GM19397 (cell line): Measurements from ENCODE around the gene ID4.
"Not testable (repeated sequence)": the region's sequence is repeated elsewhere in the genome, so short reads cannot be mapped to it uniquely, and the experiment has no call there.

ENCODE experiments used
- ATAC-seq: cut with Tn5 transposase; IDR thresholded peaks from one replicate; pipeline ENCODE4 v1.9.1; 2021; ENCODE audit warnings: mild to moderate bottlenecking, moderate library complexity; ENCODE audit not compliant: unreplicated experiment

Gene ID4

DNA sequence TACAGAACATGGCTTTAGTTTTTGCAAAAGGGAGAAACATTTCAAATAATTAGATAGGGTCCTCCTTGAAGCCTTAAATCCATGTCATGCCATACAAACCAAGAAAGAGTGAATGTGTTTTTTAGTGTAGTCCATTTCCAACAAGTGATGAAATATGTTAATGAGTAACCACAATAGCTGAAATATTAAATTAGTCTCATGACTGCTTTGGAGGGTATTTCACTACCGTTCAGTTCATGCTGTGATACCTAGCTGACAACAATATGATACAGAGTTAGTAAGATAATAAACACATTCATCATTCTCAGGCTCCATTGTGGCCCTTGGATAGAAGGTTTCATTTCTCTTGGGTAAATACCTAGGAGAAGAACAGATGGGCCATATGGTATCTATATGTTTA lies 5.8 kb upstream of the ID4 start:
- no peak for ATAC-seq

DNA sequence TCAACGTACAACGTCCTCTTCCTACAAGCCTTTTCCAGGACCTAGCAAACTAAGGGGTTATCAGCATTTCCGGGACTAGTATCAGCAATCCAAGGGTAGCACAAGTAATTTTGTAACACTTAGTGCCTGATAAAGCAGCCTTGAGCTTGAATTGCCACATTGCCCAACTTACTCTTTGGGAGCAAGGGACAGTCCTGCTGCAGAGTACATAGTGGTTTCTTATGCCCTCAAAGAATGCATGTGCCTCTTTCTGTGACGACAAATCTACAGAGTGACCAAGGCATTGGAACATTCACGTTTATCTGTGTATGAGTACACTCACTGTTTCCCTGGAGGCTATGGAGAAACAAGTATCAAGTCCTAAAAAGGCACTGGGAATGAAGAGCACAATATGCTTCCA lies 3.2 kb upstream of the ID4 start:
- ATAC-seq, result no peak

DNA sequence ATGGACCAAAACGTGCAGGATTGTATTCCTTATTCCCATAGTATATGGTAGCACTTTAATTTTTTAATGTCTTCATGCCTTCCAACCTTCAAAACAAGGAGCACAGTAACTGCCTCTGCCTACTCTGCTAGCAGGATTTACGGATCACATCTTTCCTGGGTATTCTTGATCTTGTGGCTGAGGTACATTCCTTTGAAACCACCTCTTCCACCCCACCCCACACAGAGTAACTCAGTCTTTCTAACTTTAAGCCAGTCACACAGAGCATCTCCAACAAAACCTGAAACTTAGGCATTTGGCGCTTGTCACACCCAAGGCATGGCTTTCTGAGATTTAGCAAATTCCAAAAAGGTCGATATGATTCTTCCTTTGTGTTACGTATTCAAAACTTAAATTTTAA lies 2.3 kb upstream of the ID4 start:
- ATAC-seq, result no peak

DNA sequence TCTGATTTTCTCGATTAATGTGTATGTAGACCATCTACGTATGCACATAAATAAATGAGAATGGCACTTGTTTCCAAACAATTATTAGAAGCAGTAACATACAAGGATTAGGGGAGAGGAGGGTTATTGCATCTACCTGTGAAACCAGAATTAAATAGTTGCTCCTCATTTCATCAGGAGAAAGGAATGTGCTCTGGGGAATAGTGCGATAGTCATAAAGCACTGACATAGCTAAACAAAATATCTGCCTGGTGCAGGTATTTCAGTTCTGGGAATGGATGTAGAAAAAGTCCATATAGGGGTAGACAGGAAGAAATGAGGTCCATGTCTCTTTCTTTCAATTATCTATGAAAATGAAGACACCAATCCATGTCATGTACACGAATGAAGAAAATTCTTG lies 1.6 kb upstream of the ID4 start:
- no peak for ATAC-seq

DNA sequence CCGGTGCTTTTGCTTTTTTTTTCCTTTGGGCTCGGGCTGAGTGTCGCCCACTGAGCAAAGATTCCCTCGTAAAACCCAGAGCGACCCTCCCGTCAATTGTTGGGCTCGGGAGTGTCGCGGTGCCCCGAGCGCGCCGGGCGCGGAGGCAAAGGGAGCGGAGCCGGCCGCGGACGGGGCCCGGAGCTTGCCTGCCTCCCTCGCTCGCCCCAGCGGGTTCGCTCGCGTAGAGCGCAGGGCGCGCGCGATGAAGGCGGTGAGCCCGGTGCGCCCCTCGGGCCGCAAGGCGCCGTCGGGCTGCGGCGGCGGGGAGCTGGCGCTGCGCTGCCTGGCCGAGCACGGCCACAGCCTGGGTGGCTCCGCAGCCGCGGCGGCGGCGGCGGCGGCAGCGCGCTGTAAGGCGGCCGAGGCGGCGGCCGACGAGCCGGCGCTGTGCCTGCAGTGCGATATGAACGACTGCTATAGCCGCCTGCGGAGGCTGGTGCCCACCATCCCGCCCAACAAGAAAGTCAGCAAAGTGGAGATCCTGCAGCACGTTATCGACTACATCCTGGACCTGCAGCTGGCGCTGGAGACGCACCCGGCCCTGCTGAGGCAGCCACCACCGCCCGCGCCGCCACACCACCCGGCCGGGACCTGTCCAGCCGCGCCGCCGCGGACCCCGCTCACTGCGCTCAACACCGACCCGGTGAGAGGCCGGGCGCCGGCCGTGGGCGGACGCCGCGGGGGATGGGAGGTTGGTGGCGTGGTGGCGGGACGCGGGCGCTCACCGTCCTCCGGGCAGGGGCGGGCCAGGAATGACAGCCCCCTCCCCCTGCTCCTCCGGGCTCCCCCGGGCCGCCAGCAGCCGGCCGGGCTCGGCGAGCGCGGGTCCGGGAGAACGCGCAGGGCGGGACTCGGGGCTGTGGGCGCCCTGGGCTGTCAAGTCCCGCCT lies 606 bp downstream of the ID4 start:
- ATAC-seq, result no peak

DNA sequence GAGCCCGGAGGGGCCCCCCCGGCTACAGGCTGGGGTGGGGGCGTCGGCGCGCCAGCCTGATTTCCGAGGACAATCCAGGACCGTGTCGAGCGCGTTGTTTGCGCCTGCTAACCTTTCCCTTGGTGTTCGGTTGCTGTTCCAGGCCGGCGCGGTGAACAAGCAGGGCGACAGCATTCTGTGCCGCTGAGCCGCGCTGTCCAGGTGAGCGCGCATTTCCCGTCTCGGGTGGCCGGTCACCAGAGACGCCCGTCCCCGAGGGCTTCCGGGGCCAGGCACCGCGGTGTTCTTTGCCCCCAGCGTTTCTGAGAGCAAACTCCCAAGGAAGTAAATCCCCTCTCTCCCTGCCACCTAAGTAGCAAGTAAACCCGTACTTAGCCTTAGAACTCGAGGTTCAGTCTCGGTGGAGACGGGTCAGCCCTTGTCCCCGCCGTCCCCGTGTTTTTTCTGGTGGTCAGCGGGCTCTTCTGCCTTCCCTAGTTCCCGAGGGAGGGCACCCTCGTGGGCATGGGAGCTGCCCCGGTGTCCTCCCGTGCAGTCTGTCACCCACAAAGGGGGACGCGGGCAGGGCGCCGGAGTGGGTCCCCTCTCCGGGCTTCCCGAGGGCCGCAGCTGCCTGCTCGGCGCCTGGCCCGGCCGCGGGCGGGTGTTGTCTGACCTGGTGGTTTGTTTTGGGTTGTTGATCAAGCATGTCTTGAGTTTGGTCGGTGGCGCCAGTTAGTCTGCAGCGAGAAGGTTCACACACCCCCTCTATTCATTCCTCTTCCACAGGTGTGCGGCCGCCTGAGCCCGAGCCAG lies 1.5 kb downstream of the ID4 start:
- ATAC-seq, result no peak

DNA sequence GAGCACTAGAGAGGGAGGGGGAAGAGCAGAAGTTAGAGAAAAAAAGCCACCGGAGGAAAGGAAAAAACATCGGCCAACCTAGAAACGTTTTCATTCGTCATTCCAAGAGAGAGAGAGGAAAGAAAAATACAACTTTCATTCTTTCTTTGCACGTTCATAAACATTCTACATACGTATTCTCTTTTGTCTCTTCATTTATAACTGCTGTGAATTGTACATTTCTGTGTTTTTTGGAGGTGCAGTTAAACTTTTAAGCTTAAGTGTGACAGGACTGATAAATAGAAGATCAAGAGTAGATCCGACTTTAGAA lies 2.0 kb downstream of the ID4 start:
- ATAC-seq, result no peak

DNA sequence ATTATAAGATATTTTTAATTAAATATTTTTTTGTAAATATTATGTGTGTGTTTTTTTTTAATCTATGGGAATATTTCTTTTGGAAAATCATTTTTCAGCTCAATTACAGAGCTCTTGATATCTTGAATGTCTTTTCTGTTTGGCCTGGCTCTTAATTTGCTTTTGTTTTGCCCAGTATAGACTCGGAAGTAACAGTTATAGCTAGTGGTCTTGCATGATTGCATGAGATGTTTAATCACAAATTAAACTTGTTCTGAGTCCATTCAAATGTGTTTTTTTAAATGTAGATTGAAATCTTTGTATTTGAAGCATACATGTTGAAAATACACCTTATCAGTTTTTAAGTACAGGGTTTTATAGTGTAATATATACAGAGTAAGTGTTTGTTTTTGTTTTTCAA lies 2.6 kb downstream of the ID4 start:
- no peak for ATAC-seq

DNA sequence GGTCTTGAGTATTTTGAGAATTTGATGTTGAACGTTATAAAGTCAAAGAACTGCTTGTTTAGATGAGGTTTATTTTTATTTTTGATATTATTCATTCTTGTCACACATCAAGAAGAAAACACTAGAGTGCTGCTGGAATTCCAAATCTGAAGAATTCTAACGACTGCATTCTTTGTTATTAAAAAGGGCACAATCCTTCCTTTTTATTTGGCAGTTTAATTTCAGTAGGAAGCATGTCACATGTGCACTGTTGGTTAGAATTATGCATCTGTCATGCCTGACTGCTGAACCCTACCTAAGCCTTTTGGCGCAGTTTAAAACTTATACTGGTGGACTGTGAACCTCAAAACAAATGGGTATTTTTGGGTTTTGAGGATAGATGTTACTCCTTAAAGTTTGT lies 4.0 kb downstream of the ID4 start:
- ATAC-seq, result no peak

DNA sequence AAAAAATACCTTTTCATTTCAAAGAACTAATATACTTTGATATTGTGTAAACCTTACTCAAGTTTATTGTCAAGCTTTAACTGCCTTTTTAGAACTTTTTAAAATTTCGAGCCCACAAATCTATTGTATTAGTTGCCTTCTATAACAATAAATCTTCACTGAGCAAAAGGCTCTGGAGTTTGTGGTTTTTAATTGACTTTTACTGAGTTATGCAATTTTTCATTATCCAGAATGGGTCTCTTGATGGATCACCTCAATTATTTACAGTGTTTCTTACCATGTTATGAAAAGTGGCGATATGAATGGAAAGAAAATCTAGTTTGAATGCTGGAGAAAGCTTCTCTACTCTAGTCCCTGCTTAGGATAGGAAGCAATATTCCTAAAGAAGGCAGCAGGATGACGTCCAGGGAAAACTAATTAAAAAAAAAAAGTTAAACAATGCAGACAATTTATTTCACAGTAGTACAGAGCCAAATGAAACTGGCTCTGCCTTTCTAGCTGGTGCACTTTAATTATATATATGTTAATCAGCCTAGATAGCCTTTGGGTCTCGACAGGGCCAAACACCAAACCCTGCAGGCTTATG lies 5.0 kb downstream of the ID4 start:
- ATAC-seq, result no peak

DNA sequence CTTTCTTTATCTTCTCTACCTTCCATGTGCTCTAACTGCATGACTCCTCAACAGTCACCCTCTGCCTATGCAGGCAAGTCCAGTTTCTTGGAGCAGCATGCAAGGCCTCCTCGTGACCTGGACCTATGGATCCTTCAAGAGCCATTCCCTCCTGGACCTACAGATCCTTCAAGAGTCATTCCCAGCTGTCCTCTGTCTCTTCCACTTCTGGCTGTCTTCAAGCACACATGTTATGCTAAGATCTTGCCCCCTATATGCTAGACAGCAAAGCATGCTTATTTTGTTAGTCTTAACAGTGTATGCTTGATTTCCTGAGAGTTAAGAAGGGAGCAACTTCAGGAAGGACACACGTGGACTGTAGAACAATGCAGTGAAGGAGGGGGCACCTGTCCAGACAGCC lies 7.5 kb downstream of the ID4 start:
- no peak for ATAC-seq

DNA sequence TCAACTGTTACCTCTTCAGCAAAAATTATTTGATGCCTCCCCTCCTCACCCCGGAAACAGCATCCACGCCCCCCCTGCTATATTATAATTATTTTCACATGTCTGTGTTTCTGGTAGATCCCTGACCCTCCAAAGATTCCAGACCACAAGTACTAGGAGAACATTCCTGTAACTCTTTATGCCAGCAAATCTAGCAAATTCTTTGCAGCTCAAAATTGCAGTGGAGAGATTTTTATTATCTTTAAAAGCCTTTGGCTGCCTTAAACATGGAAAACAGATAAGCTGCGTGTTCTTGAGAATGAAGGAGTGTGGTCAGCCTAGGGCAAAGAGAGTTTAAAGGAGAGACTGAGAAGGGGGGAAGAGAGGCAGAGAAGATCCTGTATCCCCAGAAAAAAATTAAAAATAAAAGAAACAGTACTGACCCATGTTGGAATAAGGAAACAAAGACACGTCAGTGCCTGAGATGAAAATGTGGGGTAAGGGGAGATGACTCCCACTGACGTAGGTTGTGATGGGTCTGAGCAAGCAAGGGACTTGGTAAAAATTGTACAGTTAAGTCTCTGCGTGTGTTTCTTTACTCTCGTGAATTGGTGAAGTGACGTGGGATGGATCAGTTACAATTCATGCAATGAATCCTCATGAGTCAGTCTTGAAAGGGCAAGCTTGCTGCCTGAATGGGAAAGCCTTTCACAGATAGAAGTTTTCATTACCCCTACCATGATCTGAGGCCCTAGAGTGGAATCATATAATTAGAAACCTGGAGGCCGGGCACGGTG lies 8.3 kb downstream of the ID4 start:
- no peak for ATAC-seq

DNA sequence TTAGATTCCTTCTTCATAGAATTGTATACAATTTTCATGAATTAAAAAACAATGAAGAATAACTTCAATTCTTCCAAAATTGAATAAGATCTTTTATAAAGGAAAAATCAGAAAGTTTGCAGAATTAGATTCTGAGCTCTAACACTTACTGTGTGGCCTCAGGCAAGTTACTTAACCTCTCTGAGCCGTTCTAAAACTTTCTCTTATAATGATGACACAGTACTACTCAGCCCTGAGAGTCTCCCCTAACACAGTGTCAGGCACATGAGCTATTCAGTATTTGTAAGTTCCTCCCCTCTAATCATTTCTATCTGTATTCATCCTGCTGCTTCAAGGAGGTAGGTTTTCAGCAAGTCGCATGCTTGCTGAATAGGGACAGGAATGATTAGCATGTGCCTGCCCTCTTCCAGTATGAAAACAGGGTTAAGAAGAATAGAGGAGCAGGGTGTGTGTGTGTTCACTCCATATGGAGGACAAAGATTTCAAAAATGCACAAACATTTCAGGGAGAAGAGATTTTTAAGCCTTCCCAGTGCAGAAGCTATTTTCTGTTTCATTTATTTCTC lies 11.4 kb downstream of the ID4 start:
- ATAC-seq, result no peak

DNA sequence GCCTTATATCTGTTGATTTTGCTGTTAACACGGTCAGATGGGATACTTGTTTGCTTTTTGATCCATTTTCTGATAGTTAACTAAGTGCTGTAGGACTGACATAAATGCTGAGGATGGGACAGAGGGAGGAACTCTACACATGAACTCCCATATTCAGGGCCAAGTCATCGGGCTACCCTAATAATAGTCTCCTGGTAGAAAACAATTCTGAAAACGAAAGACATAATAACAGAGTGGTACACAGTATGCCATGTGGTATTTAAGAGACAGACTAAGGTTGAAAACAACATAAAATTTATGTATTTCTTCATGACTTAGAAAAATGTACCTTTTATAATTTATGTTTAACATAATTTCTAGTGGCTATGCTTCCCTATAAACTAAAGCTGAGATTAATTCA lies 12.0 kb downstream of the ID4 start:
- no peak for ATAC-seq

DNA sequence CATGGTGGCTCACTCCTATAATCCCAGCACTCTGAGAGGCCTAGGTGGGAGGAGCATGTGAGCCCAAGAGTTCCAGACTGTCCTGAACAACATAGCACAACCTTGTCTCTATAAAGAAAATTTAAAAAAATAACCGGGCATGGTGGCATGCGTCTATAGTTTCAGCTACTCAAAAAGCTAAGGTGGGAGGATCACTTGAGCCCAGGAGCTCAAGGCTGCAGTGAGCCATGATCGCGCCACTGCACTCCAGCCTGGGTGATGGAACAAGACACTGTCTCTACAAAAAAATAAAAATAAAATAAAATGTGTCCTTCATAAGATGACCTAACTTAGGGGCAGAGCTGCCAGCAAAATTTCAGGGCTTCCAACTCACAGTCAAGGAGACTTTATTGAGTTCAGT lies 12.6 kb downstream of the ID4 start:
- no peak for ATAC-seq

DNA sequence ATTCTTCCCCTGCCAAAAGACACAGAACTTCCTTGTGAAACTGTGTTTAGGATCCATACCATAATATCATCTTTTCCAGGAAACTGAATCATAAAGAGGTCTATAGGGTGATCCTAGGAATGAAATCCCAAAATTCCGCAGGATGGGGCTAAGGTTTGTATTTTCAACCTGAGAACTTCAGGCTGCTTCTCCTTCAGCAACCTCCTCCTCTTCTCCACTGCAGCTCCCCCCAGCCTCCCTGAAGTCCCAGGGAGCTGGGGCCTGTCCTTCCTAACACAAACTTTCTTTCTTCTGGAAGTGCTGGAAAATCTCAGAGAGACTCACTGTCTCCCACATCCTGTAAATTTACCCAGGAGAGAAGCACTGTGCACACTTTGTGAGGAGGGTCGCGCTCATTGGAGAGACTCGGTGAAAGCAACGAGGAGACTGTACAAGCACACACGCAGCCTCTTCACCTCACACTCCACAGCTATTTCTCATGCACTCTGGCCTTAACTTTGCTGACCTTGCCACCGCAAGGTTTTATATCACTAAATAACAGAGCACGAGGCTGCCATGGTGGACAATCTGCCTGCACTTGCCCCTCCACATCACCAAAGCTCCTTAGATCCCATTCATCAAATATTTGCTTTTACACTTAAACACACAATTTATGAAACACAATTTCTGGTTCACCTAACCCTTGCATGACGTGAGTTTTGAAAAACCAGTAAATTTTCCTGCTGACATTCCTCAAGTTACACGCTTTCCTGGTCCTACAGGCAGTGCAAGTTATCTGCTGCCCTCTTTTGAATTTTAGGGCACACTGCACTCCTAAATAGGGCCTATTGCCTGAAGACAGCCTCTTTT lies 14.3 kb downstream of the ID4 start:
- ATAC-seq, result no peak

DNA sequence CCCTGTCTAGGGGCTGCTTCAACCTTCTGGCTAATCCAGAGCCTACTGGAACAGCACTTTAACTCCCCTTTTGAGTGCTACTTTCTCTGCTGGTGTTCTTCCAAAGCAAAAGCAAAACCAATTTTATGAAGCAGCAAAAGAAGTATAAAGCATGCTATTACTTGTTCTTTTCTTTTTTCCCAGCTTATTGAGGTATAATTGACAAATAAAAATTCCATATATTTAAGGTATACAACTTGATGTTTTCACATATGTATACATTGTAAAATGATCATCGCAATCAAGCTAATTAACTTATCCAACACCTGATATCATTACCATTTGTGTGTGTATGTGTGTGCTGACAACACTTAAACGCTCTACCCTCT lies 14.9 kb downstream of the ID4 start:
- no peak for ATAC-seq

DNA sequence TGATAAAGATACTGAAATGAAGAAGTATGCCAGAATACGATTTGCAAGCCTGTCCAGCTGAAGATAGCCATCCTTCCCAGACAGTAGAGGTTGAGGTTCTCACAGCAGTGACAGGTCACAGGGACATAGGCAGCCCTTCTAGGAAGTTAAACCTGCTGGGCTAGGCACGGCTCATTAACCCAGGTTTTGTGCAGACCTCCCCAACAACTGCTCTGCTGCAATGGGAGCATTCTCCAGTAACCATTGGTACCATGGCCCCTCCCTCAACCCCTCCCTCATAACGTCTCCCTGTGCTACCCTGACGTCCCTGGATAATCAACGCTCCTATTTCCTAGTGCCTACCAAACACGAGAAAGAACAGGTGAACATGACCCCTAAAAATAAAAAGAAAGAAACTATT lies 15.8 kb downstream of the ID4 start:
- no peak for ATAC-seq

DNA sequence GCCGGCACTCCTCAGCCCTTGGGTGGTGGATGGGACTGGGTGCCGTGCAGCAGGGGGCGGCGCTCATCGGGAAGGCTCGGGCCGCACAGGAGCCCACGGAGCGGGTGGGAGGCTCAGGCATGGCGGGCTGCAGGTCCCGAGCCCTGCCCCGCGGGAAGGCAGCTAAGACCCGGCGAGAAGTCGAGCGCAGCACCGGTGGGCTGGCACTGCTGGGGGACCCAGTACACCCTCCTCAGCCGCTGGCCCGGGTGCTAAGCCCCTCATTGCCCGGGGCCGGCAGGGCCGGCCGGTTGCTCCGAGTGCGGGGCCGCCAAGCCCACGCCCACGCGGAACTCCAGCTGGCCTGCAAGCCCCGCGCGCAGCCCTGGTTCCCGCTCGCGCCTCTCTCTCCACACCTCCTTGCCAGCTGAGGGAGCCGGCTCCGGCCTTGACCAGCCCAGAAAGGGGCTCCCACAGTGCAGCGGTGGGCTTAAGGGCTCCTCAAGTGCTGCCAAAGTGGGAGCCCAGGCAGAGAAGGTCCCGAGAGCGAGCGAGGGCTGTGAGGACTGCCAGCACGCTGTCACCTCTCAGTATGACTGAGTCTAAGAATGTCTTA lies 17.3 kb downstream of the ID4 start:
- not testable (repeated sequence) for ATAC-seq

DNA sequence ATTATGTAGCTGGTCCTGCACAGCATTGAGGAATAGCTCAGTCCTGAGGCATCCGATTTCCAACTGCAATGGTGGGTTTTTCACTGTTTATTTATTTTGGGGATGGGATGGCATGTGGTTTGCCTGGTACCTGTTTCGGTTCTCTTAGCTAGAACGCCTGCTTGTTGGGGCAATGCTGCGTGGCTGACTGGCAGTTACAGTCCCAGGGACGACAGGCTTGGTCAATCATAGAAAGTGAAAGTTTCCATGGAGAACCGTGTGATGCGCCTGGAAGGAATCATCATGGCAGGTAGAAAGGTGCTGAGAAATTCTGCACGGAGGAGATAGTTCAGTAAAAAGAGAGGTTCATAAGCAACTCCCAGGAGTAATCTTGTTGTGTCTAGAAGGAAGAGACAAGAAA lies 18.4 kb downstream of the ID4 start:
- no peak for ATAC-seq
